ENCODE results near the gene MYRFL.
"Not testable (repeated sequence)": the region's sequence is repeated elsewhere in the genome, so short reads cannot be mapped to it uniquely, and the experiment has no call there.

The MYRFL gene

DNA sequence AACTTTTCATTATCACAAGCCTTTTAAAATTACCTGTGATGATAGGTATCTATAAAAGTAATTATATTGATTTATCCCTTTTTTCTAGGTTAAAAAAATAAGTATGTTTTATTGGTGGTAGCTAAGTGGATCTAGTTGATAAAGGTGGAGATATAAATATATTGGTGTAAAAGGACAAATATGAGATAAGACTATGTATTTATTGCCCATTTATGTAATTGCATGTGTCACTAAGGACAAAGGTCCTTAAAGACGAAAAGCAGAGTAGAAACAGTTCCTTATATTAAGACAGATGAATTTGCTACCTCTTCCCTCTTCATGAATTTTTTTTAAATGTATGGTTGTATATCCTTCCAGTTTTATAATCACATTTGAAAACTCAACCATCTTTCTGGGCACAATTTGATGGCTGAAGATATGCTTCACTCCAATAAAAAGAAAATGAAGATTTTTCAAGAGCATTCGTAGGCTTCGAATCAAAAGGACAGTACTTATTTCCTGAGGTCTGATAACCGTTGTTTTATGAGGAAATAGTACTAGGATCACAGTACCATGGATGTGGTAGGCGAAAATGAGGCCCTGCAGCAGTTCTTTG lies at the start of gene MYRFL:
Gene MYRFL, plus strand, starts transcription at position 262 of the 595 bp plus-strand sequence. Its CDS starts 291 bp downstream, at position 553.
- DNase-seq = no peak

DNA sequence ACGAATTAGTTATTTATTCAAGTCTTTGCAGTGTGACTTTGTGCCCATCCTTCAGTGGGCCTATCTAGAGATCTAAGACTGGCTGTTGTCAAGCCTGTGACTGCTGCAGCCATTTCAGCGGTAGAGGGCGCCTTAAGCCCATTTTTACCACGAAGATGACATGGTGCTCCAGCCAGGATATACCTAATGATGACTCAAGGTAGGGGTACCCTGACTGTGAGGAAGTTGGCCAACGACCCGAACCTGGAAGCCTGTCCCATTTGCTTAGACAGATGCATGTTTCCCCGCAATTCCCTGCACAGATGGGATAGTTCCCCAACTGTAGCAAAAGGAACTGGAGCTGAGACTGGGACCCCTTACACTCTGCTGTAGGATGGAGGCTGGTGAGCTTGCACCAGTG lies 45.1 kb upstream of the MYRFL start:
- no peak for DNase-seq

DNA sequence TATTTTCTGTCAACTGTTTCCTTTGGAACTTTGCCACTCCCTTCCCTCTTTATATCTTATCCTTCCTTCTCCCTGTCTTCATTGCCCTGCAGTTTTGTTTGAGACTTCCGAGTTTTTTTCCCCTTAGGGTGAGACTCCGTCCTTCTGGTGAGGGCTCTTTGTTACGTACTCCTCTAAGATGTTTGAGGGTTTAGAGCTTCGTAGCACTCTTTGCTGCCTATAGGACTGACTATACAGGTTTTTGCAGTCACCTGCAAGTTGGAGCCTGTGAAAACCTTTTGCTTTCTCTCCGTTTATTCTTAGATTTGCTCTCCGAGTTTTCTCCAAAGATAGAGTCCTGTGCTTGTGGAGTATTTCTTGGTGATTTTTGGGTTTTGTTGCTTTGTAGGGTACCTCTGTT lies 41.7 kb upstream of the MYRFL start:
- no peak for DNase-seq

DNA sequence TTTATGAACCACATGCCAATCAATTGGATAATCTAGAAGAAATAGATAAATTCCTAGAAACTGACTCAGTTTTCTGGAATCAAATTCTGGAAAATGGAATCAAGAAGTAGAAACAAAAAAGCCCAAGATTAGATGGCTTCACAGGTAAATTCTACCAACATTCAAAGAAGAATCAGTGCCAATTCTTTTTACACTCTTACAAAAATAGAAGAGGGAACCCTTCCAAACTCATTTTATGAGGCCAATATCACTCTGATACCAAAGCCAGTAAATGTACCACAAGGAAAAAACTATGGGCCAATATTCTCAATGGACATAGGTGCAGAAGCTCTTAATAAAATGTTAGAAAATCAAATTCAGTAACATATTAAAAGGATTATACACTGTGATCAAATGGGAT lies 35.7 kb upstream of the MYRFL start:
- DNase-seq = no peak

DNA sequence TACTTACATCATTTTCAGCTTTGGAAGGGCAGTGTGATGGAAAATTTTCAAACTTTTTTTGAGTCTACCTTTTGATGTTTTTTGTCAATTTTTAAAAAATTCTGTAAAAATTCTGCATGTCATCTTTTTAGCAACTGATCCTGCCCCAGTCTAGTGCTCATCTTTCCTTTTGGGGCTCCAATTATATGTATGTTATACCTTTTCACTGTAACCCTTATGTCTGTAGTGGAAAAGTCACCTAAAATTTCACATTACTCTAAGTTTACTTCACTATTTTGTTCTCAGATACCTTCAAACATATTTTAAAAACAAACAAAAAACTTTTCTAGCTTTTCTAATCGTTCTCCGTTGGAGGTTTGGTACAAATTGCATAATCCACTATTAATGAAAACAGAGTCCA lies 32.5 kb upstream of the MYRFL start:
- DNase-seq = no peak

DNA sequence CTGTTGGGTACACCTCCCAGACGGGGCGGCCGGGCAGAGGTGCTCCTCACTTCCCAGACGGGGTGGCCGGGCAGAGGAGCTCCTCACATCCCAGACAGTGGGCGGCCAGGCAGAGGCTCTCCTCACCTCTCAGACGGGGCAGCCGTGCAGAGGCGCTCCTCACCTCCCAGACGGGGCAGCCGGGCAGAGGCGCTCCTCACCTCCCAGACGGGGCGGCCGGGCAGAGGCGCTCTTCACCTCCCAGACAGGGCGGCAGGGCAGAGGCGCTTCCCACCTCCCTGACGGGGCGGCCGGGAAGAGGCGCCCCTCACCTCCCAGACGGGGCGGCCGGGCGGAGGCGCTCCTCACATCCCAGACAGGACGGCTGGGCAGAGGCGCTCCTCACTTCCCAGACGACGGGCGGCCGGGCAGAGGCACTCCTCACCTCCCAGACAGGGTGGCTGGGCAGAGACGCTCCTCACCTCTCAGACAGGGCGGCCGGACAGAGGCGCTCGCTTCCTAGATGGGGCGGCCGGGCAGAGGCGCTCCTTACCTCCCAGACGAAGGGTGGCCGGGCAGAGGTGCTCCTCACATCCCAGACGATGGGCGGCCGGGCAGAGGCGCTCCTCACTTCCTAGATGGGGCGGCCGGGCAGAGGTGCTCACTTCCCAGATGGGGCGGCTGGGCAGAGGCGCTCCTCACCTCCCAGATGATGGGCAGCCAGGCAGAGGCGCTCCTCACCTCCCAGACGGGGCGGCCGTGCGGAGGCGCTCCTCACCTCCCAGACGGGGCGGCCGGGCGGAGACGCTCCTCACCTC lies 17.7 kb upstream of the MYRFL start:
- not testable (repeated sequence) for DNase-seq

DNA sequence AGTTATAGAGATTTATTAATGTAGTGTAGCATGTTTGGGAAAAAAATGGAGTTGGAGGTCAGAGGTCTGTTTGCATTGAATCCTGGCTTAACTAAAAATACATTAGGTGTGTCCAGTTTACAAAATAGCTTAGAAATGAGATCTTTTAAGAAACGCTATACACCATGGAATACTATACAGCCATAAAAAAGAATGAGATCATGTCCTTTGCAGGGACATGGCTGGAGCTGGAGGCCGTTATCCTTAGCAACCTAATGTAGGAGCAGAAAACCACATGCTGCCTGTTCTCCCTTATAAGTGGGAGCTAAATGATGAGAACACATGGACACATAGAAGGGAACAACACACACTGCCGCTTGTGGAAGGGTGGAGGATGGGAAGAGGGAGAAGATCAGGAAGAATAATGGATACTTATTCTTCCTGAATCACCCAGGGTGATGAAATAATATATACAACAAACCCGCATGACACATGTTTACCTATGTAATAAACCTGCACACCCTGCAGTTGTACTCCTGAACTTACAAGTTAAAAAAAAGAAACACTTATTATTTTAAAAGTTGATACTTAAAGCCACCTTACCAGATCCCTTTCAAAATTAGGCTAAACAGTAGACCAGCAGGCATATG lies 14.0 kb upstream of the MYRFL start:
- DNase-seq = no peak

DNA sequence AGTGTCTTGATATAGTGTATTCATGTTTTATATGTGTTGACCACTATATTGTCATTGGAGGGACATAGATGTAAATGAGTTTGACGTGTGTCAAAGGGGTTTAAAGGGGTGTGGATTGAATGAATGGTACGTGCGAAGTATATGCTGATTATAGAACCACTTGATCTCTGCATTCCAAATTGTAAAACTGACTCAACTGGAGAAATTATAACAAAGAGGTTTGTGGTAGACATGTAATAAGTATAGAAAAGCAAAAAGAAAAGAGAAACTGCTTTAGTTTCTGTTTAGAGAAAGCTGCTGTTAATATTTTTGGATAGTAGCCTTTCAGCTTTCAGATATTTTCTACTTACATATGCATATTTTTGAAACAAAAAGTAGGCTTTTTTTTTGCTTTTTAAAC lies 8.9 kb upstream of the MYRFL start:
- DNase-seq = no peak

DNA sequence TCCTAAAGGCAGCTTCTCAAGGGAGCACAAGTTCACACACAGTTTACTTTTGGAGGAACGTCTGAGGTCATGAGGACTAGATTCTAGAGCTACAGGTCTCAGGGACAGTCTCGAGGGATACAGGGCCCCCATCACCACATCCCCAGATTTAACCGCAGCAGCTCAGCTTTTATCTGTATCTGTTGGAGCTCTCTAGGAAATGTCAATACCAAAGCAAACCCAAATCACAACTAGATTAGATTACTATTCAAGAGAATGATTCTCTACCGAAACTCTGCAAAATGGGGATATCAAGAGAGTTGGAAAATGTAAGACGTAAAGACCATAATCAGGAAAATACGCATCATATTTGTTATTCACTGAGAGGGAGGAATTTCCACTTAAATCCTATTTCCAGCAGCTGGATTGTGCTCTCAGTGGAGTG lies 4.0 kb upstream of the MYRFL start:
- DNase-seq = no peak

DNA sequence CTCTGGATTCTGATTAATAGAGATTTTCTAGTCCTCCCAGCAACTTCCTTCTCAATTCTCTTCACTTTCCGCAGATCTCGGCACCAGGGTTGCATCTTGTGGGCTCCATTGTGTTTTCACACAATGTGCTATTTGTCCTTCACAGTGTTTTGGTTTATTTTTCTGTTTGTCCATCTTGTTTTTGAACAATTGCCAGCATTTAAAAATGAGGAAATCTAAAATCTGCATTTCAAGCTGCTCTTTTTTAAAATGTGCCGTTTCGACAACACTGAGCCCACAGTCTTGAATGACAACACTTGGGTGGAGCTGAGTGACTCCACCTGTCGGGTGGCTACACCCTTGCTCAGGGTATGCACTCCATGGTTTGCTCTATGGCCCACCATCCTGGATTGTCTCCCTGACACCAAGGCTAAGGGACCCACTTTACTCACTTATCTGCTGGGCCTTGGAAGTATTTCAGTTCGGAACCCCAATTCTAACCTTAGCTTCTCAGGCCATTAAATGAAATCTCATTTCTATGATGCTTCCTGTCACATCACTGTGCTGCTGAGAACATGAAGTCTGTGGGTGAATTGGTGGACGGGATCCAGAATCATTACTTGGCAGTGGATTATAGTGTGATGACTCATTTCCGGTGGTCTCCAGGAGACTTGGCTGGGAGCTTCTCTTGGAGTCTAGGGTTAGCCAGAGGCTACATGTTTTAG lies 3.4 kb upstream of the MYRFL start:
- no peak for DNase-seq

DNA sequence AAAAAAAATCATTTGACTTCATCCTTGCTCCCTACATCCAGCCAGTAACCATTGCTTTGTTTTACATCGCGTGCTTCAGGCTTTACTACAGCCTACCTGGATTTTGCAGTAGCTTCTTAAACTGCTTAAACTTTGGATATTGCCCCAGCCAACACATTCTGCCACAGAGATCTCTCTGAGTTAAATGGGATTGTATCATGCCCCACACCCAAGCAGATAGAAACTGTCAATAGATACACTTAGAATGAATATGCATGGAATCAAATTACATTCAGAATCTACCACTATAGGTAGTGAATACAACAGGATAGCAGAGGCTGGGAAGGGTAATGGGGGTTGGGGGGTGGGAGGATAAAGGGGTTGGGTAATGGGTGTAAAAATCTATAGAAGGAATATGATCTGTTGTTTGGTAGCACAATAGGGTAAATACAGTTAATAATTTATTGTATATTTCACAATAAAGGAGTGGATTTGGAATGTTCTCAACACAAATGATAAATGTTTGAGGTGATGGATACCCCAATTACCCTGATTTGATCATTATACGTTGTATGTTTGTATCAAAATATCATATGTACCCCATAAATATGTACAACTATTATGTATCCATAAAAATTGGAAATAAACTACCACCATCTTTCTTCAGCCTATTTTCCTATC lies 2.7 kb upstream of the MYRFL start:
- no peak for DNase-seq

DNA sequence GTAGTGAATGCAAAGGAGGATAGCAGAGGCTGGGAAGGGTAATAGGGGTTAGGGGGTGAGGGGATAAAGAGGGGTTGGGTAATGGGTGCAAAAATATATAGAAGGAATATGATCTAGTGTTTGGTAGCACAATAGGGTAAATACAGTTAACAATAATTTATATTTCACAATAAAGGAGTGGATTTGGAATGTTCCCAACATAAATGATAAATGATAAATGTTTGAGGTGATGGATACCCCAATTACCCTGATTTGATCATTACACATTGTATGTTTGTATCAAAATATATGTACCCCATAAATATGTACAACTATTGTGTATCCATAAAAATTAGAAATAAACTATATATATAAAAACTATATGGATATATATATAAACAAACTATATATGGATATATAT lies 999 bp upstream of the MYRFL start:
- DNase-seq = no peak

DNA sequence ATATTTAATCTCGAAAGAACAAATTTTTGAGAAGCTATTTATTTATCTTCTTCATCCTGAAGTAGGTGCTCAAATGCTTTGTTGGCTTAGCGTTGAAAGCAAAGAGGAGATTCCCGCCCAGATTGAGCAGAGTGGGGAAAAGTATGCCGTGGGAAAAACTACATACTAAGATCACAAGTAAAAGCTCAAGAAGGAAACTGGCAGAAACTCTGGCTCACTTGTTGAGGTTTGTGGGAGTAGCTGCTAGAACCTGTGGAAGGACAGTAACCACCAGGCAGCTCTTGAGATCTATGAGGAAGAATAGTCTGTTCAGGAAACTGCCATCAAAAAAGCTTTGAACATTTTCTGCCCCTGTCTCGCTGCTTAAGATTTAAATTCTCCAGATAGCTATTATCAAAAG lies 3.9 kb downstream of the MYRFL start:
- DNase-seq = no peak

DNA sequence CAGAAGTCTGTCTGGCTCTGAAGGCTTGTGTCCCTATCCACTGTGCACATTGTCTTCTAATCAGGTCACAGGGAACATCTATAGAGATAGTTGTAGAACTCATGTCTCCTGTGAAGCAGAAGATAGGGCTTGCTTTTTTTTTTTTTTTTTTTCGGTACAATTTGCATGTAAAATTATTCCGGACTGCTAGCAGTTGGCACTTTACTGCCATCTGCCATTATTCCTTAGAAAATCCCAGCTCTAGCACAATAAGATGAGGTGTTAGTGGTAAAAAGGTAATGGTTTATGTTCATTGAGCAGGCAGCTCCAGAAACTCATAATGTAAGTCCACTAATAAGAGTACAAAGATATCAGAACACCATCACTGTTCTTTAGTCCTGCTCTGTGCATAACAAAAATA lies 8.7 kb downstream of the MYRFL start:
- DNase-seq = no peak

DNA sequence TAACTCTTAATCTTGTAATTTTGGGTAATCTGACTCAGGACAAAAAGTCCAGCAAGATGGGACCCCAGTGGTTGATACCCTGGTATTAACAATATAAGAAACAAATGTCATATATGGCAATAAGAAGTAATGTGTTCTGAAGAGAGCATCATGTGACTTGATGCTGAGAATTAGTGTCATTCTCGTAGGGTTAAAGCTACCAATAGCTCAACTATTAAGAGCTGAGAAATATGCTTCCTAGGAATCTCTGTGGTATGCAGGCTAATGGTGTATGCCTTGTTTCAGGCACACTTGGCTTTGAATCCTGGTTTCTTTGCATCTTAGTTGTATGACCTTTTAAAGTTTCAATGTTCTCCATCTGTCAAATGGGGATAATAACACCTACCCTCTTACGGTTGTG lies 9.1 kb downstream of the MYRFL start:
- DNase-seq = no peak

DNA sequence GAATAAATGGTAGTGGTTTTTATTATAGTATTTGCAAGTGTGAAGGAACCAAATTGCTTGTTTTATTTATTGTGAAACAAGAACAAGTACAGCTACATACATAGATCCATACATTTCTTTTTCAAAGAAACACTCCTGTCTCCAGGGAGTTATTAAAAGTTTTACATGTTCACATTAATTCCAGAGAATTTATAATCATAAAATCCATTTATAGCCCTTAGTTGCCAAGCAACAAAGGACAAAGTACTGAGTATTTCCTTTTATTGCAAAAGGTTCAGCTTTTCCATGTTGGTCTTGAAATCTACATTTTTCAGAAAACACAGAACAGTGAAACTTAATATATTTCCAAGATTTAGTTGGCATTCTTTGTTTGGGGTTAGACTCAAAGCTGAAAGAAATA lies 9.5 kb downstream of the MYRFL start:
- DNase-seq = no peak

DNA sequence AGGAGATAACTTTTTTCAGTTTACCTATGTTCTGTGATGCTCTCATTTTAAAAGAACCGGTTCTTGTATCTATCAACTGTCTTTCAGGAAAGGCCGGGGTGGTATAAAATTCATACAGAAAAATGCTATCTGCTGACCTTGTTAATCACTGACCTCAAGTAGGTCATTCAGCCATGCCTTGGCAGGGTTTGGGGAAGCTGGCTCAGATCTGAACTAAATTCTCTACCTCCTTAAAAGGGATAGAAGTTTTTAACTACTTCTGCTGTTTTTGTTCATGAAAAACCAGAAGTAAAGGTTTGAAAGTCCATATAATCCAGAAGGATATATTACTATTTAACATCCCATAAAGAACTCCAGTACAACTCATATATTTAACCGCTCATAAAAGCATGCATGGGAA lies 10.1 kb downstream of the MYRFL start:
- no peak for DNase-seq

DNA sequence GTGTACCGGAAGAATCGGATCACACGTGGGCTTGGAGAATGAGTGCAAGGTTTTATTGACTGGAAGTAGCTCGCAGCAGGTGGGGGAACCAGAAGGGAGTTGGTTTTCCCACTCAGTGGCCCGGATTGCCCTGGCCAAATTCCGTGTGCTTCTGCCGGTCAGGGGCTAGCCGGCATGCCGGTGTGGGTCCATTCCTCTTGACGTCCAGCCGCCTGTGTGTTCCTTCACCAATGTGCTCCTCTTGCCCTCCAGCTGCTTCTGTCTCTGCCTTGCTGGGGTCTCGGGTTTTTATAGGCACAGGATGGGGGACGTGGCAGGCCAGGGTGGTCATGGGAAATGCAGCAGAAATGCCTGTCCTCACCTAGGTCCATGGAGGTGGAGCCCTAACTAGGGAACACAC lies 11.0 kb downstream of the MYRFL start:
- no peak for DNase-seq

DNA sequence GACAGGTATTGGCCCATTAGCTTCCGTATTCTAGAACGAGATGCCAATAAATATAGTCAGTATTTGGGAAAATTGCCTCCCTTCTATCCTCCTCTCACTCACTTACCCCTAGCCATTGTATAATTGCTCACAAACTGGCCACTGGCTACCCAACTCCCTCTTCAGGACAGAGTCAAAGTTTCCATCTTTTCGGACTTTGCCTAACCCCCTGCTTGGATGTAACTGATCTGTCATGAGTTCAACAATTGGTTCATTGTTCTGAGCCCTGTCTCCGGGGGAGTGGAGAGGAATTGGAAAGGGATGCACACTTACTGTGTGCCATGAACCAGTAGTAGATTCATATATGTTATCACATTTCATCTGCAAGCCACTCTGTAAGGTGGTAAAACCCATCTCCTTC lies 12.2 kb downstream of the MYRFL start:
- no peak for DNase-seq

DNA sequence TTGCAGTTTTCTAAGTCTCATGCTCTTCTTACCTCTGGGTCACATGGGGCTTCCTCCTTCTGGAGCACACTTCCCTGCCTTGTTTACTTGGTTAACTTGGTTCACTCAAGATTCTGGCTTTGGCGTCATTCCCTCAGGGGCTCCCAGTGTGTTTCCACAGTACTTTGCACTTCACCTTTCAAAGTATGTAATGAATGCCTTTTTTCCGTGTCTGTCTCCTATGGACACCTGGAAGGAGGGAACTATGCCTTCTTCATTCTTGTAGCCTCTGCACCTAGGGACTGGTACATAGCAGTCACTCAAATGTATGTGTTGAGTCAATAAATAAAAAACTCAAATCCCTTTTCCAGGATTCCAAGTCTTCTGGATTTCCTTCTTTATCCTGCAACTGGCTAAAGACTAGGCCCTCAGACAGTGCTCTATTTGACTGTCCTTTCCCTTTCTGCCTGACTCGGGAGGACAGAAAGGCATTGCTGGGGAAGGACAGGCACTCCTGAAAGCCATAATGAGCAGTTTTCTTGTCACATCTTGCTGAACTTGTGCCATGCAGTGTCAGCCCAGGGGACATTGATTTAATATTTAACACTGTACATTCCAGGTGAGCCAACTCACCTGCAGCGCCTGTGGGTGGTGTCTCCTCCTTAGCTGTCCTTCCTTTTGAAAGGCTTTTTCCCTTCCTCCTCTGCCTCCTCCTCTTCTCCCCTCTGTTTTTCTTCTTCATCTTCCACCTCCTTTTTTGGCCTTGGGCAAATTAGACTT lies 12.8 kb downstream of the MYRFL start:
- no peak for DNase-seq

DNA sequence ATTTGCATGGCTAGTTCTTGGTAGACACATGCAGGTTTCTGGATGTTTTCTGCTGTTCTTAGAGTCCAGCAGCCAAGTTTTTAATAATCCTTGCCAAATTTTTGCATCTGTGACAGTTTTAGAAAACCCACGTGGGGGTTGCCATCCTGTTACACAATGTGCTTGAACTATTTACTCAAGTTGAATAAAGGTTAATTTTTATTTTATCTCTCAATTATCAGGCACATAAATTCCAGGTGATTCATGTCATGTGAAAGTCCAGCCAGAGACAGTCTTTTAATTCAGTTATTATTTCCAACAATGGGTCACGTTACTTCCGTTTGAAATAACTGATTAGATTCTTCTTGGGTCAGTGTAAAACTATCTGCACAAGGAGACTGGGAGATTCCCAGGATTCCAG lies 15.7 kb downstream of the MYRFL start:
- DNase-seq = no peak

DNA sequence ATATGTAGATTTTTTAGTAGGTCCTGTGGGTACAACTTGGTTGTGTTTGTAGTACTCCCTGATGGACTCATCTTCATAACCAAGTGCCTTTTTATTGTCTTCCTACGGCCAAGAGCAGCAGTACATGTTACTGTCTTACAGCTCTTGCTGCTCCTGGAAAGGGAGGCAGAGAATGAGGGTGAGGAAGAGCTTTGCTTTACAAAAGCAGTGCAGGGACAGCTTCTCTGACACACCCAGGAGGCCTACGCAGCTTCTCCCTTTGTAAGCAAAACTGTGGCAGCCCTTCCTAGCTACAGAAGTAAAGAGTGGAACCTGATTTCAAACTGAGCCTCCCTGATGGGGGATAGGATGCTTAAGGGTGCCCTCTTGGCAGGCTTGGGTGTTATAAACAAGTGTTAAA lies 18.6 kb downstream of the MYRFL start:
- DNase-seq = no peak

Data from NCI-H146 (cell line).